Tibial nerve (tissue), 4 donors: ENCODE data around the gene SYT9.

ENCODE experiments used
- CTCF ChIP-seq, 5 experiments: fragments of 200-600 bp in 3 of 5; fragments of 450-650 bp in 2 of 5; sonication (generic) in 3 of 5; IDR thresholded peaks; one replicate each; pipeline ENCODE4 v1.5.1; 2016 to 2019; ENCODE audit warnings: antibody characterized with exemption in 5 of 5, mild to moderate bottlenecking in 3 of 5, moderate library complexity in 2 of 5
- EP300 ChIP-seq, 2 donors: sonication (generic); formaldehyde crosslinking; IDR thresholded peaks; one replicate each; pipeline ENCODE4 v1.6.1; 2017; ENCODE audit warnings: antibody characterized with exemption in 2 of 2, mild to moderate bottlenecking in 1 of 2
- POLR2A ChIP-seq, 2 donors: fragments of 450-650 bp; IDR thresholded peaks; one replicate each; pipeline ENCODE4 v1.6.1; 2017; ENCODE audit warnings: antibody characterized with exemption in 2 of 2, mild to moderate bottlenecking in 2 of 2, moderate library complexity in 2 of 2

DNA sequence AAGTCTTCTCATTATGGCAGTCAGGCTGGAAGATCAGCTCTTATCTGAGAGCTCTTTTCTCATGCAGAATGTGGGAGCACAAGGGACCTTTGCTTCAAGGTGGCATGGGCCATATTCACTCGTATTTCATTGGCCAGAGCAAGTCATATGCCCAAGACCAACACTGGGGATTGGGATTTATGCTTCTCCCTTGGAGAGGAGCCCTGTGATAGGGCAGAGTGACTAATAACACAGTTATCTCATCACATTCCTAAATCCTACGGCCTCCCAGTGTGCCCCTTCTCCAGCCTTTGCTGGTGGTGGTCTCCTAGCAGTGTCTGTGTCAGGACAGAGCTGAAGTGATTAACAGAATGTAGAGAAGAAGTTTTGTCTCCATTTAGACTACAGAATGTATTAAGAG, 48.6 kb downstream of the SYT9 start:
- TF ChIP-seq CTCF (IDR thresholded peaks at IDR 0.05), result no peak
- TF ChIP-seq EP300 (IDR thresholded peaks at IDR 0.05), result no peak
- TF ChIP-seq POLR2A (IDR thresholded peaks at IDR 0.05), result no peak
